Ishikawa (cell line): Measurements from ENCODE around the gene TTC31.

ENCODE experiments used
- EP300 ChIP-seq: IDR thresholded peaks from 2 replicates; pipeline ENCODE4 v1.6.1; 2012; ENCODE audit warnings: borderline replicate concordance
- FOXM1 ChIP-seq: IDR thresholded peaks from 2 replicates; pipeline ENCODE4 v1.6.1; 2012; ENCODE audit warnings: low read depth, borderline replicate concordance
- RAD21 ChIP-seq: IDR thresholded peaks from 2 replicates; pipeline ENCODE4 v1.6.1; 2012; ENCODE audit warnings: low read depth
- YY1 ChIP-seq: IDR thresholded peaks from 2 replicates; pipeline ENCODE4 v1.6.1; 2012; ENCODE audit warnings: low read depth
- TF ChIP-seq, protein P1 (sequence below): IDR thresholded peaks from 2 replicates; pipeline ENCODE4 v1.6.1; 2012

DNA sequence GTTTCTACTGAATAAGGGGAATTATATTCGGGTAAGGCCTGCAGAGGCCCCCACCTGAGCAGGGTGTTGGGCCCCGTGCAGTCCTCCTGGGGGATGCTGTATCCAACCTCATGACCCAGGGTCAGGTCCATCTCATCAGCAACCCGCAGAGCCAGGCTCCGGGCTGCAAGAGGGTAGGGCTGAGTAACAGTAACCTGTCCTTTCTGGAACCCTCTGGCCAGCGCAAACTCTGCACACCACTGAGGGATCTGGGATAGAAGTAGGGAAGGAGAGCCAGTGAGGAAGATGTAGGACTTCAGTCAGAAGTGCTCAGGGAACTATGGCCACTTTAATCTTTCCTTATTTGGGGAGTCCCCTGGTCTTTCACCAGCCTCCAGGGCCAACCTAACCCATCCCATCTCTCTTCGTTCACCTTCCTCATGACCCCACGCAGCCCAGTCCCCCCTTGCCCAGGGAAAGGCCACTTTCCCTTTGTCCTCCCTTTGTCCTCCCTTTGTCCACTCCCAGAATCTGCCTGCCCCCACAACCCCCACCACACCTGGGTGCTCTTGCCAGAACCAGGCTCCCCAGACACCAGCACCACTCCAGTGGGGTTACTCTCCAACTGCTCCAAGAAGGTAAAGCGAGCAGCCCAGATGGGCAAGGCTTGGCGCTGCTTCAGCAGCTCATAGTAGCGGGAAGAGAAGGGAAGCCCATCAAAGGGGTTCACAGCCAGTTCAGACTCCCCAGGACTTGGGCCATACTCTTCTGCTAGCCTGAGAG lies 42.3 kb downstream of the TTC31 start:
- no peak for TF ChIP-seq RAD21
- no peak for TF ChIP-seq EP300
- TF ChIP-seq FOXM1, result no peak
- no peak for TF ChIP-seq YY1
- TF ChIP-seq, protein P1, sequence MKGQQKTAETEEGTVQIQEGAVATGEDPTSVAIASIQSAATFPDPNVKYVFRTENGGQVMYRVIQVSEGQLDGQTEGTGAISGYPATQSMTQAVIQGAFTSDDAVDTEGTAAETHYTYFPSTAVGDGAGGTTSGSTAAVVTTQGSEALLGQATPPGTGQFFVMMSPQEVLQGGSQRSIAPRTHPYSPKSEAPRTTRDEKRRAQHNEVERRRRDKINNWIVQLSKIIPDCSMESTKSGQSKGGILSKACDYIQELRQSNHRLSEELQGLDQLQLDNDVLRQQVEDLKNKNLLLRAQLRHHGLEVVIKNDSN, result no peak
